HG03558 (cell line): Measurements from ENCODE around the gene BICRA.

Source experiments
- ATAC-seq: cut with Tn5 transposase; IDR thresholded peaks from one replicate; pipeline ENCODE4 v1.9.1; 2021; ENCODE audit warnings: moderate number of reproducible peaks; ENCODE audit not compliant: unreplicated experiment; ENCODE audit errors: extremely low read depth

The BICRA gene

DNA sequence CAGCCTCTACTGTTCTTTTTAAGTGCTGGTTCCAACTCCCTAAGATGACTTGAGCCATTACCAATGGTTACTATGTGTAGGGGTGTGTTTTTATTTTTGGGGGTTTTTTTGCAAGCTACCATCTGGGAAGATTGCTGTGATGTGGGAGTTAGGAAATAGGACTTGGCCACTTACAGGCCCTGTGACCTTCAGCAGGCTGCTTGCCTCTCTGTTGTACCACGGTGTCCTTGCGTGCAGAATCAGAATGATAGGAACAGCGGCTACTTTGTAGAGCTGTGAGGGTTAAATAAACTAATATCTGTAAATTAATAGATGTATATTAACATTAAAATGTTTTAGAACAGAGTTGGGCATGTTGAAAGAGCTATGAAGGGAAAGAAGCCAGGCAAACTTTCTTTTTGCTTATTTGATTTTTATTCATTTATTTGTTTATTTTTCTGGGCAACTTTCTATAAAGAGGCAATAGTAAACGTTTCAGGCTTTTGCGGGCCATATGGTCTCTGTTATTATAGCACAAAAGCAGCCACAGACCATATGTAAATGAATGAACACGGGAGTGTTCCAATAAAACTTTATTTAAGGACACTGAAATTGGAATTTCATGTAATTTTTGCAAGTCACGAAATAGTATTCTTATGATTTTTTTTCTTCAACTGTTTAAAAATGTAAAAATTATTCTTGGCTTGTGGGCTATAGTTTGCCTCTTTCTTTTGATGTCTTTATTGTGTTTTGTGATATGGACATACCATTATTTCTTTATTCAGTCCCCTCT, 77.9 kb downstream of the BICRA start:
- no peak for ATAC-seq

DNA sequence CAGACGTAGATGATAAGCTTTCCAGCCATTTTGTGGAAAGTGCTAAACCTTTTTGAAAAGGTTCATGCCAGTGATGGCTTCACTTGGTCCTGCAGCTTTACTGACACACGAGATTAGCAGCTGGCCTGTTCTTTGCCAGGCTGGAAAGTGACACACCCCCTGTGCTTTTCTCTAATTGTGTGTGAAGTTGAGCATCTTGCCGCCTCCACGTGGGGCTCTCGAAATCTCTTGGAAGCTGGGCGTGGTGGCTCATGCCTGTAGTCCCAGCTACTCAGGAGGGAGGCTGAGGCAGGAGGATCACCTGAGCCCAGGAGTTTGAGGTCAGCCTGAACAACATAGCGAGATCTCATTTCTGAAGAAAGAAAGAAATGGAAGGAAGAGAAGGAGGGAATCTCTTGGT, 79.0 kb downstream of the BICRA start:
- no peak for ATAC-seq

DNA sequence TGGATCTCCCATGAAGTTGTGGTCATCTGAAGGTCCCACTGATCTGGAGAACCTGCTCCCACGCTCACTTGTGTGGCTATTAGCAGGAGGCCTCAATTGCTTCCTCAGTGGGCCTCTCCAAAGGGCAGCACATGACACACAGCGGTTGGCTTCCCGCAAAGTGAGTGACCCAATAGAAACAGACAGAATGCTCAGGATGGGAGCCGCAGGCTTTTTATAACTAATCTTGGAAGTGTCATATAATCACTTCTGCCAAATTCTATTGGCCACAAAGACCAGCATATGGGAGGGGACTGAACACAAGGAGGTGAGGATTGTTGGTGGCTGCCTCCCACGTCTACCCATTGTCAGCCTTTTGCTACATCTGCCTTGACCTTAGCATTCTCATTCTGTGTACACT, 82.2 kb downstream of the BICRA start:
- no peak for ATAC-seq

DNA sequence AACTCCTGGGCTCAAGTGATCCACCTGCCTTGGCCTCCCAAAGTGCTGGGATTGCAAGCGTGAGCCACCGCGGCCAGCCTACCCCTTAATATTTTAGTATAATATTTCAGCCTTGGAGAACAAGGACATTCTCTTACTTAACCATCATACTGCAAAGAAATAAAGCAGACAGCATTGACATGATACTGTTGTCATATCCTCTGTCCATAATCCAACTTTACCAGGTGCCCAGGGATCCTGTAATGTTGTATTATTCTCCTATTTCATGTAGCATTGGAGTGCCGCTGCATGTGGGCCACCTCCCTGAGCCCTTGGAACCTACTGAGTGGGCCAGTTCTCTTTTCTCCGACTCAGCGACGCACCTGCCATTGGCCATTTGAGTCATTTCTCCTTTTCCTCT, 82.8 kb downstream of the BICRA start:
- ATAC-seq = no peak

DNA sequence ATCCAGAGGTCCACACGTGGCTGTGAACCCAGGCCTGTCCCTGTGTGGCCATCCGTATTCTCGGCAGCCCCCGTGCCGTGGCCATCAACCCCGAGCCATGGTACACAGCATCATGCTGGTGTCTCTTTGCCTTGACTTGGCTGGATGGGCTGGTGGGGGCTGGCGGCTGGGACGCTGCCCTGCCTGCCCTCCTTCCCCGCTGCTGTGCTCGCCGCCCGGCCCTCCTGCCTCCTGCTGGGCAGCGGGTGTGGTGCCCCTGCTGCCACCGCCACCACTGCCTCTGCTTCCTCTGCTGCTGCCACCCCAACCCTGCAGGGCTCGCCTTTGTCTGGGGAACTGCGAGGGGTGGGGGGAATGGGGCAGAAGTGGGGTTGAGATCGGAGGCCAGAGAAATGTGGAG, 84.6 kb downstream of the BICRA start:
- no peak for ATAC-seq

DNA sequence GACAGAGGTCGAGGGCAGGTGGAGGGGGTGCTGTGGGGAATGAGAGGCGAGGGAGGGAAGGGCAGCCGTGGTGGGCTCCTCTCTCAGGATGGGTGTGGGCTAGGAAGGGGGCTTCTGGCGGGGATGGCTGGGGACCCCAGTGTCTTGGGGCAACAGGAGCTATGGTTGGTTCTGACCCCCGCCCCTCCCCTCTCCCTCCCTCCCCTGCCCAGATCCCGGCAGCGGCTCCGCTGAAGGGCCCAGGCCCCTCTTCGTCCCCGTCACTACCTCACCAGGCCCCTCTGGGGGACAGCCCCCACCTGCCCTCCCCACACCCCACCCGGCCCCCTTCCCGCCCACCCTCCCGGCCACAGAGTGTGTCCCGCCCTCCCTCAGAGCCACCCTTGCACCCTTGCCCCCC, 85.0 kb downstream of the BICRA start:
- ATAC-seq = no peak

DNA sequence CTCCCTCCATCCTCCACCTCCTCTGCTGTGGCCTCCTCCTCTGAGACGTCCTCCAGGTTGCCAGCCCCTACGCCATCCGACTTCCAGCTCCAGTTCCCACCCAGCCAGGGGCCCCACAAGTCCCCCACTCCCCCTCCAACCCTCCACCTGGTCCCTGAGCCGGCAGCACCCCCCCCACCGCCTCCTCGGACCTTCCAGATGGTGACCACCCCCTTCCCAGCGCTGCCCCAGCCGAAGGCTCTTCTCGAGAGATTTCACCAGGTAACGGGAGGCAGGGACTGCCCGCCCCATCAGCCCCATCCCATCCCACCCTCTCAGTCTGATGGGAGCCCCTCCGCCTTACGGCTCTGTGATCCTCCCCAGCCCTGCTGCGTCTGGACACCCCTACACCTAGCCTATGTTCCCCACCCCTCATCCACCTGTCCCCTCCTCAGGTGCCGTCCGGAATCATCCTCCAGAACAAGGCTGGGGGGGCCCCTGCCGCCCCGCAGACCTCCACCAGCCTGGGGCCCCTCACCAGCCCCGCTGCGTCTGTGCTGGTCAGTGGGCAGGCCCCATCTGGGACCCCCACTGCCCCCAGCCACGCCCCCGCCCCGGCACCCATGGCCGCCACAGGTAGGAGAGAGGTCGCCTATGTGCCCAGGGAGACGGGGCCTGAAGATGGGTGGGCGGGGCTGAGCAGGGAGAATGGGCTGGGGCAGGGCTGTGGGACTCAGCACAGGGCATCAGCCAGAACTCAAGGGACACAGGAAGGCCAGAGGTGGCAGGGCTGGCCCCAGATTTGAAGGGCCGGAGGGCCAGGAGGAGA, 85.7 kb downstream of the BICRA start:
- no peak for ATAC-seq

DNA sequence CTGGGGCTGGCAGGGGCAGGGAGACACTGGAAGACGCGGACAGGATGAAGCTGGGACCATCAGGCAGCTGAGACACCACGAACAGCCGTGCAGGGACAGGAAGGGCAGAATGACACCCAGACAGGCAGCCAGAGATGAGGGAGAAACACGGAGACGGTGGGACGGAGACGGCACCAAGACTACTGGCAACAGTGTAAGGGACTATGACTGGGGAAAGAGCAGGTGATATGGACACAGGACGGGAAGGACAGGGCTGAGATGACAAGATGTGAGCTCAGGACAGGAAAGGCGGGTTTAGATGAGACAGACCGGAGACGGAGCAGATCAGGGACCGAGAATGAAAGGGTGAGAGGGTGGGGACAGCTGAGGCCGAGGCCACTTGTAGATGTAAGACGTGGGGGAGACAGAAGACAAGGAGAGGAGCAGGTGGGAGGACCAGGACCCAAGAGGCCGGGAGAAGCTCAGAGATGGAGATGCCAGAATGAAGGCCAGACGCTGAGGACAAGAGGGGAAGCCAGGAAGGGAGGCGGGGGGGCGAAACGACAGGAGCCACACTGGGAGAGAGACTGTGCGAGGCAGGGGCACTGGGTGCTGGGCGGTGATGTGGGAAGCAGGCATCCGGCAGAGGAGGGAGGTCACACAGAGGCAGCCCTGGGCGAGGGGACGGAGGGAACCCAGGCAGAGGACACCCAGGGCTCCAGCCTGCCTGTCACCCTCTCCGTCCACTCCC, 86.8 kb downstream of the BICRA start:
- ATAC-seq = no peak

DNA sequence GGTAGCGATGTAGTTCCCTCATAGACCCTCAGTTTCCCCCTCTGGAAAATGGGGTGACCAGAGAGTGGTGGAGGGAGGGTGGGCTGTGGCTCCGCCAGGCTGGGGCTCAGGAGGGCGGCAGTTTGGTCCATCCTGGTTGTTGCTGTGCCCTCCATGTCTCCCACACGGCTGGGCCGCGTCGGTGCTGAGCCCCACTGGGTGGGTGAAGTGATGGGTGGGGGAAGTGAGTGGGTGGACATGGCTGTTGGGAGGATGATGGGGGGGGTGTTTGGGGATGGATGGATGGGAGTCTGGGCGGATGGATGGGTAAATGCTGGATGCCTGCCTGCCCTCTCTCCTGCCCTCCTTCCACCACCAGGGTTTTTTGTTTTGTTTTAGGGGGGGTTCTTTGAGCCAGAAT, 87.7 kb downstream of the BICRA start:
- ATAC-seq = no peak

DNA sequence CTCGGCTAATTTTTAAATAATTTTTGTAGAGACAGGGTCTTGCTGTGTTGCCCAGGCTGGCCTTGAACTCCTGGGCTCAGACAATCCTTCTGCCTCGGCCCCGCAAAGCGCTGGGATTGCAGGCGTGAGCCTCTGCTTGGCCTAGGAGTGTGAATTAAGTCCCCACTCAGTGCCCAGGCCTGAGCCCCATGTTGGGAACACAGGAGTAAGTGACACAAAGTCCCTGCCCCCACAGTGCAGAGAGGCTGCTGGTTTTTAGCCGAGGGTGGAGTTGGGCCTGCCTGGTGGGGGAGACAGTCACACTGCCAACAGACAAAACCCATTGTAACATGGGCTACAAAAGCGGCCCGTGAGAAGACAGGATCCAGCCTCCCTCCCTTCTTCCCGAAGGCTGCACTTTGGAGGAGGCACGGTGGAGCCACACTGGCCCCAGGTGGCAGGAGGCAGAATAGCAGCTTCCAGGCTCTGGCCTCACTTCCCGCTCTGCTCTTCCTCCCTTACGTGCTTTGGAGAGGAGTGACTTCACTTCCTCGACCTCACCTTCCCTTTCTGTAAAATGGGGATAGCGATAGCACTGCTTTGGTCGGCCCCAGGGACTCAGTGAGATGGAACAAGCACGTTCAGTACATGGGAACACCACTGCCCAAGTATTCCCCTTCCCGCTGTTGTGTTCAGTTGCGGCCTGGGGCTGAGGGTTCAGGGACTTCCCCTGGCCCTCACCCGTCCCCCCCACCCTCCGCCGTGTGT, 89.1 kb downstream of the BICRA start:
- no peak for ATAC-seq

DNA sequence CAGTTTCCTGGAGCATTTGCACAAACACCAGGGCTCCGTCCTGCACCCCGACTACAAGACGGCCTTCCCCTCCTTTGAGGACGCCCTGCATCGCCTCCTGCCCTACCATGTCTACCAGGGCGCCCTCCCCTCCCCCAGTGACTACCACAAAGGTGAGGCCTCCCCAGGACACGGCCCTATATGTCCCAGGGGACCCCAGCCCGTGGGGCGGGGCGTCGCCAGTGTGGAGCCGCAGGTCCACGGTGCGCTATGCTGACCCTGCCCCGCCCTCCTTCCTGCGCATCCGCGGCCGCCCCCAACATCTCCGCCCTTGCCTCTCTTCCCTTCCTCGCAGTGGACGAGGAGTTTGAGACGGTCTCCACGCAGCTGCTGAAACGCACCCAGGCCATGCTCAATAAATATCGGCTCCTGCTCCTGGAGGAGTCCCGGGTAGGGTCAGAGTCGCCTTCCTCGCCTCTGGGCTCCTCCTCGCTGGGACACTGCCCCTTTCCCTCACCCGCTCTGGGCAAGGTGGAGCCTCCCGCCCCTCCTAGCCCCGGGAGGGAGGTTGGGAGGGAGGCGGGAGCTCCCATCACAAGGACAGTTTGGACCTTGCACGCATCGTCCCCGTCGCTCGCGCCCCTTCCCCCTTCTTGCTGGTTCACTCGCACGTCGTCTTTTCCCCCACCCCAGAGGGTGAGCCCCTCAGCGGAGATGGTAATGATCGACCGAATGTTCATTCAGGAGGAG, 89.9 kb downstream of the BICRA start:
- ATAC-seq = no peak

DNA sequence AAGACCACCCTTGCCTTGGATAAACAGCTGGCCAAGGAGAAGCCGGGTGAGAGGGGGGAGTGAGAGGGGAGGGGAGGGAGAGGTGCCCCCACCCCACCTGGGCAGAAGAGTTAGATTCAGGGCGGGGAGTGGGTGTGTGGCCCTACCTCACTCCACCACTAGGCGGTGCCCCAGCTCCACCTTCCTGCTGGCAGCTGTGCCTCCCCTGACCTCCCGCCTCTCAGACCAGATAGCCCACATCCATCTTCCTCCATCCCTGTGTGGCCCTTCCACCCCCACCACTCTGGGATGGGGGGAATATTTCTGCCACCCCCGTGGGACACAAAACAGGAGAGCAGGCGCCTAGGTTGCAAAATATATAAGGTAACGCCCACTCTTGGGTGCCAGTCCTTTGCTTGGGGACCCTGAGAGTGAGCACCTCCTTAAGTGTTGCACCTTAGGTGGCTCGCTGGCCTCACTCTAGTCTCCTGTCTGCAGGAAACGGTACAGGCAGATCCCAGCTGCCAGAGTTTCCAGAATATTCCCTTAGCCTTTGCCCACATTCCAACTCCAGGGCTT, 90.5 kb downstream of the BICRA start:
- no peak for ATAC-seq

DNA sequence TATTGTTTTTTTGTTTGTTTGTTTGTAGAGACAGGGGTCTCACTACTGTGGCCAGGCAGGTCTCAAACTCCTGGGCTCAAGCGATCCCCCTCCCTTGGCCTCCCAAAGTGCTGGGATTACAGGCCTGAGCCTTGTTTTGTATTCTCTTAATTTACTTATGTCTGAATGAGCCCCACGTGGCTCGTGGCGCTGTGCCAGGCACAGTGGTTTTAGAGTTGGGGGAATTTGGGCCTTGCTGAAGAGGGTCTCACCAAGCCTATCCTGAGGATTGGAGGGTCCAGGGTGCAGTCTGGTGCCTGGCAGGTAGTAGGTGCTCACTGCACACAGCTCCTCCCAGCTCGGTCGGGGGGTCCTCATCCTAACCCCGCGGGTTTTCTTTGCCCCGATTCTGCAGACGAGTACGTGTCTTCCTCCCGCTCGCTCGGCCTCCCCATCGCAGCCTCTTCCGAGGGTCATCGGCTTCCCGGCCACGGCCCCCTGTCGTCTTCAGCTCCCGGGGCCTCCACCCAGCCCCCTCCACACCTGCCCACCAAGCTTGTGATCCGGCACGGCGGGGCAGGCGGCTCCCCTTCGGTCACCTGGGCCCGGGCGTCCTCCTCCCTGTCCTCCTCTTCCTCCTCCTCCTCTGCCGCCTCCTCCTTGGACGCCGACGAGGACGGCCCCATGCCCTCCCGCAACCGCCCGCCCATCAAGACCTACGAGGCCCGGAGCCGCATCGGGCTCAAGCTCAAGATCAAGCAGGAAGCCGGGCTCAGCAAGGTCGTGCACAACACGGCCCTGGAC, 92.2 kb downstream of the BICRA start:
- ATAC-seq = no peak

DNA sequence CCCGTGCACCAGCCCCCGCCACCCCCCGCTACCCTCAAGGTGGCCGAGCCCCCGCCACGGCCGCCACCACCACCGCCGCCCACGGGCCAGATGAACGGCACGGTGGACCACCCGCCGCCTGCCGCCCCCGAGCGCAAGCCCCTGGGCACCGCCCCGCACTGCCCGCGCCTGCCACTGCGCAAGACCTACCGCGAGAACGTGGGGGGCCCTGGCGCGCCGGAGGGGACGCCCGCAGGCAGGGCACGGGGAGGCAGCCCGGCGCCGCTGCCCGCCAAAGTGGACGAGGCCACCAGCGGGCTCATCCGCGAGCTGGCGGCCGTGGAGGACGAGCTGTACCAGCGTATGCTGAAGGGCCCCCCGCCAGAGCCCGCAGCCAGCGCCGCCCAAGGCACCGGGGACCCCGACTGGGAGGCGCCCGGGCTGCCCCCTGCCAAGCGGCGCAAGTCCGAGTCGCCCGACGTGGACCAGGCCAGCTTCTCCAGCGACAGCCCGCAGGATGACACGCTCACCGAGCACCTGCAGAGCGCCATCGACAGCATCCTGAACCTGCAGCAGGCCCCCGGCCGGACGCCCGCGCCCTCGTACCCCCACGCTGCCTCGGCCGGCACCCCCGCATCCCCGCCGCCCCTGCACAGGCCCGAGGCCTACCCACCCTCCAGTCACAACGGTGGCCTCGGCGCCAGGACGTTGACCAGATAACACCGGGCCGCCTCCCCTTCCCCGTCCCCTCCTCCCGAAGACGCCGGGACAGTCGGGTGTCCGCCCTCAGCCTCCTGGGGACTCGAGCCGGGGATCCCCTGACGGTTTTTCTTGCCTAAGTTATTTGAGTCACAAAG, 93.0 kb downstream of the BICRA start:
- no peak for ATAC-seq

DNA sequence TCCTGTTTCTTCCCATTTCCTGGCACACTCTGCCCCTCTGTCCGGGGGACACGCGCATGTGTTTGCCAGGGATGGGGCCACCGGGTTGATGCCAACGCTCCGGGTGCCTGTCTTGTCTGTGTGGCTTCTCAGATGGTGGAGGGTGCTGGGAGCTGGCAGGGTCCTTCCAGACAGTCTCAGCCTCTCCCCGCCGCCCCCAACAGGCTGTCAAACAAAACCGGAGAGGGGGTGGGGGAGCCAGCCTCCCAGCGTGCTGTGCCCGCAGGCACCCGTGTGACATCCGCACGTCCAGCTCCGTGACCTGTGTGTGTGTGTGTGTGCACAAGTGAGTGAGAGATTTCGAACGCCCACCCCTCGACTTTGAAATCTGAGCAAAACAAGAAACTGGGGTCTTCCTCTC, 93.7 kb downstream of the BICRA start:
- ATAC-seq = no peak

DNA sequence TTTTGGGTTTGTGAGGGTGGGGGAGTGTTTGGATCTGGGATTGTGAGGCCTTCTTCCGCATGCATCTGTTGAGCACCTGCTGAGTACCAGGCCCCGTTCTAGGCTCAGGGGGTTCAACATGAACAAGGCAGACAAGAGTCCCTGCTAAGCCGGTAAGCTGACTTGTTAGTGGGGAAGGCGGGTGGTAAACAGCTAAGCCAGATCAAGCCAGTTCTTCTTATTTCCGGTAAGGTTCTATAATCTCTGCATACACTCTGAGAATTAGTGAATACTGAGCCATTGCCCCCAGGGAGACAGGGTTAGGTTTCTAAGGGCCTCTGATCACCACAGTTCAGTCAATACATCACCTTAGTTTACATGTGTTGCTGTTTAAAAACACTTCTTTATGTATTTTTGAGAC, 94.4 kb downstream of the BICRA start:
- ATAC-seq = no peak

DNA sequence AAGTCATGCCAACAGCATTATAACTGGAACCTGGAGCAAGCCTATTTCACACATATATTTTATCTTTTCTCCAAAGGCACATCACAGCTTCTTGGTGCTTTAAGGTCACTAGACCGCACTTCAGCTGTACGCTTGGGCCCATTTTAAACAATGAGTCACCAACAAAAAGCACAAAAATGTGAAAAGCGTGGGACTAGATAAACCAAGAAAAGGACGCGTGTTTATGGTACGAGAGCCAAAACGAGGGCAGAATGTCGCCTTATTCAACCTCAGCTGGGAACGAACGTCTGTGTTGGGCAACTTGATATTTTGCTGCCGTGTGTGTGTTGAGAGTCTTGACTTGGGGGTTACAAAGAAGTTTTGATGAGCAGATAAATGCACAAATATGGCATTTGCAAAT, 95.1 kb downstream of the BICRA start:
- ATAC-seq = no peak

DNA sequence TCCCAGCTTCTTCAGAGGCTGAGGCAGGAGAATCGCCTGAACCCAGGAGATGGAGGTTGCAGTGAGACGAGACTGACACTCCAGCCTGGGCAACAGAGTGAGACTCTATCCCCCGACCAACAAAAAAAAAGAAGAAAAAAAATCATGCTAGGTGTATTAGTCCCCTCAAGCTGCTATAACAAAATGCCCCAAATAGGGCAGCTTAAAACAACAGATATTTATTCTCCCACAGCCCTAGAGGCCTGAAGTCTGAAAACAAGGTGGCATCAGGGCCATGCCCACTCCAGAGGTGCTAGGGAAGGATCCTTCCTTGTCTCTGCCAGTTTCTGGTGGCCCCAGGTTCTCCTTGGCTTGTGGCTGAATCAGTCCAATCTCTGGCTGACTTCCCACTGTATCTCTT, 95.7 kb downstream of the BICRA start:
- no peak for ATAC-seq
